NCI-H146 (cell line): ENCODE data around the gene CLASP1.
"Not testable (repeated sequence)": the region's sequence is repeated elsewhere in the genome, so short reads cannot be mapped to it uniquely, and the experiment has no call there.

Experiments used
- DNase-seq: peaks from one replicate; lab custom pipeline; 2025; lab: John Stamatoyannopoulos, UW

Gene CLASP1

GRCh38 chr2:121617042-121617599 is 32.1 kb downstream of the CLASP1 start:
- no peak for DNase-seq

DNA sequence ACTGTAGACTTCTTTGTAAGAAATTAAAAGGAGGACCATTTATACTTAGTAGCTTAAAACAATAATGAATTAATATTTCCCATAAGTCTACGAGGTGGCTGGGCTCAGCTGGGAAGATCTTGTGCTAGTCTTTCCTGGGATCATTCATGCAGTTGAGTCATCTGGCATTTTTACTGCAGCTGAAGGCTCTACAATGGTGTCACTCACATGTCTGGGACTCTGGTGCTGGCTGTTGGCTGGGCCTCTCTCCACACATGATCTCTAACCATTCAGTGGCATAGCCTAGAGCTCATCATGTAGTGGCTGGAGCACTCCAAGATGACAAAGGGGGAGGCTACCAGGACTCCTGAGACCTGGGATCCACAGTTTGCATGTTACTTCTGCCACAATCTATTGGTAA is 35.5 kb downstream of the CLASP1 start:
- DNase-seq, result no peak

DNA sequence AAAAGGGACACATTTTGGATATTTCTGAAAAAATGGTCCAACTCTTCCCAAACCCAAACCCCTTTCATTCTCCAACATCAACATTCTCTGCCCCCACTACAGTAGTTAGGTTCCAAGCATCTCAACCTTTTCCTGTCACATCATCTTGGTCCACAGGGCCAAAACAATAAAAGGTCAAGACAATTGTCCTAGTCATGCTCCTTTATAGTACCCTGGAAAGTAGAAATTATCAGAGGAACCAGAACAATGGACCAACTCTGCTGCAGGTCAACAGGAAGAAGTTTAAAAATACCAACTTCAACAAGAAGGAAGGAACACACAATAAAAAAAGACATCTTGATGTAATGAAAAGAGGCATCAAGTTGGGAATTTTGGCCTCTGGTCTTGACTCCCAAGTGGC is 36.1 kb downstream of the CLASP1 start:
- DNase-seq, result no peak

DNA sequence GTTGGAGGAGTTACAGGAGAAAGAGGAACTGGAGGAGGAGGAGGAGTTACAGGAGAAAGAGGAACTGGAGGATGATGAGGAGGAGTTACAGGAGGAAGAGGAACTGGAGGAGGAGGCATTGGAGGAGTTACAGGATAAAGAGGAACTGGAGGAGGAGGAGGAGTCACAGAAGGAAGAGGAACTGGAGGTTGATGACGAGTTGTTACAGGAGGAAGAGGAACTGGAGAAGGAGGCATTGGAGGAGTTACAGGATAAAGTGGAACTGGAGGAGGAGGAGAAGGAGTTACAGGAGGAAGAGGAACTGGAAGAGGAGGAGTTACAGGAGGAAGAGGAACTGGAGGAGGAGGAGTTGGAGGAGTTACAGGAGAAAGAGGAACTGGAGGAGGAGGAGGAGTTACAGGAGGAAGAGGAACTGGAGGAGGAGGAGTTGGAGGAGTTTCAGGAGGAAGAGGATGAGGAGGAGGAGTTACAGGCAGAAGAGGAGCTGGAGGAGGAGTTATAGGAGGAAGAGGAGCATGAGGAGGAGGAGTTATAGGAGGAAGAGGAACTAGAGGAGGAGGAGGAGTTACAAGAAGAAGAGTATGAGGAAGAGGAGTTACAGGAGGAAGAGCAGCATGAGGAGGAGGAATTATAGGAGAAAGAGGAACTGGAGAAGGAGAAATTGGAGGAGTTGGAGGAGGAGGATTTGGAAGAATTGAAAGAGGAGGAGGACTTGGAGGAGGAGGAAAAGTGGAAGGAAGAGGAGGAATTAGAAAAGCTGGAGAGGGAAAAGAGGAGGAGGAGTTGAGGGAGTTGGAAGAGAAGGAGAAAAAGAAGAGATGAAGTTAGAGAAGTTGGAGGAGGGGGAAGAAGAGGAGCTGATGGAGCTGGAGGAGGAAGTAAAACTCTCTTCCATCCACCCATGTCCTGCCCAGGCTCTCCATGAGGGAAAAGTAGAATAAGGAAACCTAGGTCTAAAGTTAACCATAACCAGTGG is 37.2 kb downstream of the CLASP1 start:
- DNase-seq, result no peak

- not testable (repeated sequence) for DNase-seq
Observed at GRCh38 chr2:121611048-121611649, 38.1 kb downstream of the CLASP1 start.

GRCh38 chr2:121610487-121610874 is 38.8 kb downstream of the CLASP1 start:
- DNase-seq, result not testable (repeated sequence)

DNA sequence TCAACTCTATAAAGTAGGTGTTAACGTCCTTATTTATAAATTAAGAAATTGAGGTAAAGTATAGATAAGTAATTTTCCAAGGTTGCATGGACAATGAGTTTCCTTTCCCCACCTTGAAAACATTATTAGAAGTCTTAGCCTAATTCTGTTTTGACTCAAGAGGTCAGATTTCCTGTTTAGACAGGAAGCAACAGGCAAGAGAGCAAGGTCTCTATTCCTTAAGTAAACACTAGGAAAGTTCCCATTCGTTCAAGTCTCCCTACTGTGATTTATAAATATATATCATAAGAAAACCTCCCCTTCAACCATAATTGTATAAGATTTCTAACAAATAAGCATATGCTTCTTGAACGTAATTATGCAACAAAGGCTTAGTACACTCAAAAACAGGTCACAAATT is 40.3 kb downstream of the CLASP1 start:
- DNase-seq, result no peak

GRCh38 chr2:121608367-121608766 is 40.9 kb downstream of the CLASP1 start:
- DNase-seq, result no peak

GRCh38 chr2:121605820-121606733 is 43.2 kb downstream of the CLASP1 start:
- DNase-seq, result no peak

GRCh38 chr2:121603185-121603584 is 46.1 kb downstream of the CLASP1 start:
- no peak for DNase-seq

- DNase-seq, result no peak
Observed at GRCh38 chr2:121599963-121600651, 49.2 kb downstream of the CLASP1 start.

- no peak for DNase-seq
Observed at GRCh38 chr2:121598087-121598486, 51.2 kb downstream of the CLASP1 start.

GRCh38 chr2:121596221-121597080 is 52.8 kb downstream of the CLASP1 start:
- peak; percentile 41 for DNase-seq

DNA sequence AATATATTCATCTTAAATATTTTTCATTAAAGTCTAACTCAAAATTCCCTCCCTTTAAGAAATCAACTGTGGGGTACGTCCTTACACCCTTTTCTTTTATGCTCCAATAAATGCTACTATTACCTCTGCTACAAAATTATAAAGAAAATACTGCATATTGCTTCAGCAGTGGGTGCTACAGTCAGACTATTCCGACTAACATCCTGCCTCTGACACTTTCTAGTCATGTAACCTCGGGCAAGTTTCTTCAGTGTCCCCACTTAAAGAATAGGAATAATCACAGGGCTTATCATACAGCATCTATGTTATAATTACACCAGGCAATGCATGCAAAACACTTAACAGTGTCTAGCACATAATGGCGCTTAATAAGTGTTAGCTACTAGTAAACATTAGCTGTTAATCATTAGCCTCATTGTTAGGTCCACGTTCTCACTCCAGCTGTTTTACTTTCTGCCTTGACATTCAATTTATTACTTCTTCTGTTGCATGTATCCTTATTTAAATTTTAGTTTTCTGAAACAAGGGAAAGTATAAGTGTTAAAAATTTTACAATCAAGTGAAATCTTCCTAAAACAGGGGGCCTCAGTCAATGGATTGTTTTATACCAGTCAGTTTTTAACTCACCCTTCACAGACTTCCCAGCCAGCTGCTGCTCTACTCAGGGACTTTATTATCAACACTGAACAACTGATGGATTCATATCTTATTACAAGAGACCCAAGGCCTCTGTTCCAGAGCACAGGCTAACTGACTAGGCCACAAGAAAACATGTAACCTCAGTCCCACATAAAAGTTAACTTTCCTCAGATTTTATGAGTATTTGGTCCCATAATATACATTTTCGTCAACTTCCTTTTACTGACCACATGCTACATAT is 54.0 kb downstream of the CLASP1 start:
- peak; percentile 45 for DNase-seq

DNA sequence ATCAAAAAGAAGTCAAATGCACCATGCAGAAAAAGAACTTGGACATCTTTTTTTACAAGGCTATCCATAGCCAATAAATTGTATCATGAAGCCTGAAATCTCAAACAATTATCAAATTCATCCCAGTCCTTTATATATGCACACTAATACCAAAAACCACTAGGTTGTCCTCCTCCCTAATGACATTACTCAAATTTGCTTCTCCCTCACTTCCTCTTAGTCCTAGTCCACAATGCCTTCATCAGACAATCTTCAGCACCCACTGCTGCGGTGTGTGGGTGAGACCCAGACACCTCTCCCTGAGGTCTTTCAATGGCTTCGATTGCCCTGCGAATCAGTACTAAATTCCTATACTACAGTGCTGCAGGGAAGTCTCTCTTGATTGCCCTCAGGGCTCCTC is 58.1 kb downstream of the CLASP1 start:
- DNase-seq, result no peak

- DNase-seq, result no peak
Observed at GRCh38 chr2:121588357-121588756, 60.9 kb downstream of the CLASP1 start.

- no peak for DNase-seq
Observed at GRCh38 chr2:121587131-121587530, 62.1 kb downstream of the CLASP1 start.

DNA sequence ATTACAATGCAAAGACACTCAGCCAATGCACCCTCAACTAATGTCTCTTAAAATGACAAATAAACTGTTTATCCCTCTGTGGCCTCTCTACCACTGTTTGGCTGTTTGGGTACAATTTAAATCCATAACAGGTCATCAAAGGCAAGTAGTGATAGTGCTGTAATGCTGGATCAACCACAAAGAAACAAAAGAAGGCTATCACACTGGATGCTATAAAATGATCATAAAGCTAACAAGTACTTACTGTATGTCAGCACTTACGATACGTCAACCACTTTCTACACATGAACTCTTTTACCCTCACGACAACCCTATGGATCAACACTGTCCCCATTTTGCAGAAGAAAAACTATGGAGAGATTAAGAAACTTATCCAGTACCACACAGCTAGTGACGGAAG is 64.5 kb downstream of the CLASP1 start:
- no peak for DNase-seq

- no peak for DNase-seq
Observed at GRCh38 chr2:121583555-121583954, 65.7 kb downstream of the CLASP1 start.
